Suppressor macrophage treated with lipopolysaccharide for 4 hours (primary cell): ENCODE measurements around the gene GALNT2.

ENCODE experiments used
- DNase-seq: peaks from one replicate; pipeline ENCODE4 v3.0.0-alpha.2; 2020

Gene GALNT2

DNA sequence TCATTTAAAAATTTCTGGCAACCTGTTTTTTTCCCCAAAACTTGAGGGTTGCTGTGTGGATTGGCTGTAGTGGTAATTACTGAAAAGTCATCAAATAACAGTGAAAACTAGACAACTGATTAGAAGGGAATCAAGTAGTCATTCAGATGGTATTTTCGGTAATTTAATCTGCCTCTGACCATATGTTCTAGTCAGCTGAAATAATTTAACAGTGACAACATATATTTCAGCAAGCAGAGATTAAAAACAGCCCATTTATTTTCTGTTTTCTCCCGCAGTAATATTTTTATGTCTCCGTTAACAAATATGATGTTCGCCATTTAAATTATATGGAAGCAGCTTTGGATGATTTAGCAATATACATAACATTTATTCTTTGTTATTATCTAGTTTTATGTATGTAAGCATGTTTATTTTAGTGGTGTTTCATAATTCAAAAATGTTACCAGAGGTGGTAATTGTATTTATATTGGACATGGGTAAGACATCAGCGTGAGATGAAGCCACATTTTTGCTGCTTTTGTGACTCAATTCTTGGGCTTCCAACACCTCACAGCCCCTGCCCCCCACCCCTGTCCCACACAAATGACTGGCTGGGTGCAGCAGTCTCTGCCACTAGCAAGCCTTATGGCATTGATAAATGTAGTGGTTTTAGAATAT lies 104.4 kb downstream of the GALNT2 start:
- DNase-seq = no peak

DNA sequence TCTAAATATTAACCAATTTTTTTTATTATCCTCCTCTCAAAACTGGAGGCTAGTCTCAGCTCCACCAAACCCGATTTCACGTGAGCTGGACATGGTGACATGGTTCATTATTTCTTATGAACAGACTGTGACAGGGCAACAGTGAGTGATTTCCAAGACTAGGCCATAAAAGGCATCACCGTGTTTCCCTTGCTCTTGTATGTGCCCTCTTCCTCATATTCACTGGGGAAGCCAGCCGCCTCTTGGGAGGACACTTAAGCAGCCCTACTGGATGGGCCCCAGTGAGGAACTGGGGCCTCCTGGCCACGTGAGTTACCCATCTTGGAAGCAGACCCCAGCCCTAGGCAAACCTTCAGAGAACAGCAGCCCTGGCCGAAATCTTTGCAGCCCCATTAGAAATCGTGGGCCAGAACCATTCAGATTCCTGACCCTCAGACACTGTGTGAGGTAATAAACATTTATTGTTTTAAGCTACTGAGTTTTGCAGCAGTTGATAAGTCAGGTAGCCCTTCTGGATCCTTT lies 105.0 kb downstream of the GALNT2 start:
- DNase-seq = no peak

- no peak for DNase-seq
These were observed 106.3 kb downstream of the GALNT2 start for GRCh38 chr1:230173187-230173975.

DNA sequence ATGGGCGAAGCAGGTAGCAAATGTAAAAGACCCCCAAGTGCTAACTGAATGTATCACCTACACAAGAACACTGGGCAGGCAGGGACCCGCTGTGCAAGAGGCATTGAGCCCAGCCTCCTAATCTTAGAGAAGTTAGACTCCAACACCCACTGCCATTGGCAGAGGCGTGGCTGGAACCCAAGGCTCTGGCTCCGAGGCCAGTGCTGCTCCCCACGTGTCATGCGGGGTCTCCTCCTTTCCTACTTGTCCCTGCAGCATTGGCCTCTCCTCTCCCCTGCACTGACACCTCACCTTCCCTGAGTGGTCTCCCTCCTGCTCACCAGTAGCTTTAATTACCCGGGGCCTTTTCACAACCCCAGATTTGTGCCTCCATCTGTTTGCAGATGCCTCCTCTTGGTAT lies 107.0 kb downstream of the GALNT2 start:
- no peak for DNase-seq

- DNase-seq = no peak
These were observed 107.6 kb downstream of the GALNT2 start for GRCh38 chr1:230174471-230175162.

- no peak for DNase-seq
These were observed 108.2 kb downstream of the GALNT2 start for GRCh38 chr1:230175163-230175747.

GRCh38 chr1:230175839-230176238 lies 108.8 kb downstream of the GALNT2 start:
- DNase-seq = no peak

GRCh38 chr1:230176326-230176725 lies 109.3 kb downstream of the GALNT2 start:
- no peak for DNase-seq

DNA sequence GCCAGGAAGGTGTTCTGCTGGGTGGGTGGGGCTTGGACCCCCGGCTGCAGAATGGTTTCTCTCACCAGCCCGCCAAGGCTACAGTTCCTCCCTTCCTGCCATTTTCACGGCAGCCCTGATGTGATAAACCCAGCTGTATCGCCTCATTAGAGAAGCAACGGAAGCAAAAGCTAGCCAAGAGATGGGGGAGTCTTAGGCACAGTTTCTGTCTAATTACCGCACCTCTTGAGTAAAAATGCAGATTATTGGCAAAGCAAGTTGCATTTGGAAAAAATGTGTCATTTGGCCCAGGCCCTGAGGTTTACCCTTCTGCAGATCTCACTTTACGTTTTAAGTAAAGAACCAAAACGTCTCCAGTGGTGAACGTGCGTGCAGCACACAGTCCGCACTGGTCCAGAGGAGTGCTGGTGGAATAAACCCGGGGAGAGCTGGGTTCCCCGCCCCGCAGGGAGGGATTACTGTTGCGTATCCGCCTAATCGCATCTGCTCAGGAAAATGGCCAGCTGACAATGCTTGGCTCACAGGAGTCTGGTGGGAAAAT lies 109.9 kb downstream of the GALNT2 start:
- no peak for DNase-seq

- DNase-seq = no peak
These were observed 112.2 kb downstream of the GALNT2 start for GRCh38 chr1:230179249-230179648.

DNA sequence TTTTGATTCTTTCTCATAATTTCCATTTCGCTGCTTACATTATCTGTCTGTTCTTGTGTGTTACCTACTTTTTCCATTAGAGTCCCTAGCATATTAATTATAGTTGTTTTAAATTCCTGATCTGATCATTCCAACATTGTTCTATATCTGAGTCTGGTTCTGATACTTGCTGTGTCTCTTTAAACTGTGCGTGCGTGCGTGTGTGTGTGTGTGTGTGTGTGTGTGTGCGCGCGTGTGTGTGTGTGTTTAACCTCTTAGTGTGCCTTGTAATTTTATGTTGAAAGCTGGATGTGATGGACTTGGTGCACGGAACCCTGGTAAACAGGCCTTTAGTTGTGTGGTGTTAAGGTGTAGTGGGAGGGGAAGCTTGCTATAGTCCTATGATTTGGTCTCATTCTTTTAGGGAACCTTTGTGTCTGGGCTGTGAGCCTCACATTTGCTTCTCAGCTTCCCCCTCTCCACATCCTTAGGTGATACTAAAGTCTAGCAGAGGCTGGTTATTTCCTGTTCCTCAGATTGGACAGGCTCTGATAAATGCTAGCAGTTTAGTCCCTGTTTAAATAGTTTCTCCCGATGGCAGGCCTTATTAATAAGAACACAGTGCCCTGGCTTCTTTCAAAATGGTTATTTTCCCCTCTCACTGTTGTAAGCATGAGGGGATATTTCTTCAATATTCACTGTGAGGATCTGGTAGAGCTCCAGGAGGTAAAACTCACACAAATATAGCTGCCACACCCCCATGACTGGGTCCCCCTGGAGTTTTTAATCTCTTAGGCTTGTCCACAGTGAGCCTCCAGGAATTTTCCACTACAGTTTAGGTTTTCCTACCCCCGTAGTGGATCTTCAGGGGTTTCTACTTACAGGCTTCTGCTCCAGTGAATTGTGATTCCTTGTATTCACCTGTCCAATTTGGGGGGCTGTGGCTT lies 118.3 kb downstream of the GALNT2 start:
- DNase-seq = no peak

DNA sequence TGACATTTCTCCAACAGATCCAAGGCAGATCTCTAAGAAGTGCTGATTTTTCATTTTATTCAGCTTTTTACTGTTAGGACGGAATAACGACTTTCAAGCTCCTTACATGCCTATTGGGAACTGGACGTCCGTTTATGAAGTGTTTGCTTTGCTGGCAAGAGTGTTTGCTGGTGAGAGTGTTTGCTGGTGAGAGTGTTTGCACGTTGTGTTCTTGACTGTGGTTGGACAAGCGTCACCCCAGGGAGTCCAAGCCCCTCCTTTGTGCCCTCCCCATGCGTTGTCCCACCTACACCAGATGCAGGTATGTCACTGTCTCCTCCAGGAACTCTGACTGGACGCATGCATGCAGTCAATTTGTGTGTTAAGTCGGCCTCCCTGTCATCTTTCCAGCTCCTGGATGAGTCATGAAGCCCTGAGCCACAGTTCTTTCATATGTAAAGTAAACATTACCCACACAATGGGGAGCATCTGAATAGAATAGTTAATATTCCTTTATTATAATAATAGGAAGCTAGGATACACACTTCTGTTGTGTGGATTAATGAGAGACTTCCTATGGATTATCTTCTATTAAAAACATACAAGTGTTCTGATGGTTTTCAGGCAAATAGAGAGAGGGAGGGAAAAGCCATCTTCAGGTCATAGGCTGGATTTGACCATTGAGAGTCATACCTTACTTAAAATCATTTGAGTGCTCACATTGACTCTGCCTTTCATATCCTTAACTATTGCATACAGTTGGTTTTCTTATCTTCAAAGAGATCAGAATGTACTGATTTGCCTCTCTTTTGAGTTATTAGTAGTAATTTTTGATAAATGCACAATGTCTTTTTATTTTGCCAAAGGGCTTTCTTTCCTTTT lies 119.2 kb downstream of the GALNT2 start:
- DNase-seq = no peak

- no peak for DNase-seq
These were observed 119.8 kb downstream of the GALNT2 start for GRCh38 chr1:230186874-230187273.

DNA sequence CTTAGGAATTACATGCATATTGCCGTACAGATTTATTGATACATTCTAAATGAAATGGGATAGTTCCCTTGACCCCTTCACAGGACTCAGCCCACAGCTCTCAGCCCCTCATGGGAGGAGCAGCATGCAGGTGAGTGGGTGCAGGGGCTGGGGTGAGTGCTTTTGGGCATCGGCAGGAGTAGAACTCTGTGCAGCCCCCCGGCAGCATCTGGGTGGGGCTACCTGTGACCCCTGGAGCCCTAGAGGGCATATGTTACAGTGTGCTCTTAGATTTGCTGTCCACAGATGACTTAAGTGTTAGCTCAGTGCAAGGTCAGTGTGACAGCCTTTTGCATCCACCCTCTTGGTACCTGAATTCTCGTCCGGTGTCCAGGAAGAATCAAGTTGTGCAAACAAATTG lies 120.3 kb downstream of the GALNT2 start:
- DNase-seq = no peak

- DNase-seq = no peak
These were observed 121.8 kb downstream of the GALNT2 start for GRCh38 chr1:230188826-230189225.

DNA sequence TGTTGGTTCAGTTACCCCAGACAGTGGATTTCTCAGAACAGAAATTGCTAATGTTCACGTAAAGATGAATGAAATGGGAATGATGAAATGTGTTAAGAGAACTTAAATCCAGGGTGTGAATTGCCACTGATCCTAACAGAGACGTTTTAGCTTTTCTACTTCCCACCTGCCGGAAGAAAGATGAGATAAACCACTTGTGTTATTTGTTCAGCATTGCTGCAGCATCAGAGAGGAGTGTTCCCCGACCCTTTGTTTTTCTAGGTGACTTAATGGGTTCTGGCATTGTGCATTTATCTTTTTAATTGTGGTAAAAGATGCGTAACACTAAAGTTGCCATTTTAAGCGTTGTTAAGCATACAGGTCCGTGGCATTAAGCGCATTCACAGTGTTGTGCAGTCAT lies 122.3 kb downstream of the GALNT2 start:
- DNase-seq = no peak

DNA sequence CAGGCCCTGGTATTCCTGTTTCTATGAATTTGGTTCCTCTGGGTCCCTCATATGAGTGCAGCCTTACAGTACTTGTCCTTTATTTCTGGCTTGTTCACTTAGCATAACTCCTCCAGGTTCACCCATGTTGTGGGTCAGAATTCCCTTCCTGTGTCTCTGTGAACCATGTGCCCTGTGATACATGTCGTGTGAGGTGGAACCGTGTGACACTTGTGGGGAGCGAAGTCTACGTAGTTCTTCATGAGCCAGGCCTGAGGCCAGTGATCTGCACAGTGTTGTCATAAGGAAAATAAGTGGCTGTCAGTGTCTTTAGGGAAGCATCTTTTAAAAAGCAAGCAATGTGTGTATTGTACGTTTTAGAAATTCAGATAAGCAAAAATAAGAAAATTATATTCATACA lies 122.8 kb downstream of the GALNT2 start:
- no peak for DNase-seq

DNA sequence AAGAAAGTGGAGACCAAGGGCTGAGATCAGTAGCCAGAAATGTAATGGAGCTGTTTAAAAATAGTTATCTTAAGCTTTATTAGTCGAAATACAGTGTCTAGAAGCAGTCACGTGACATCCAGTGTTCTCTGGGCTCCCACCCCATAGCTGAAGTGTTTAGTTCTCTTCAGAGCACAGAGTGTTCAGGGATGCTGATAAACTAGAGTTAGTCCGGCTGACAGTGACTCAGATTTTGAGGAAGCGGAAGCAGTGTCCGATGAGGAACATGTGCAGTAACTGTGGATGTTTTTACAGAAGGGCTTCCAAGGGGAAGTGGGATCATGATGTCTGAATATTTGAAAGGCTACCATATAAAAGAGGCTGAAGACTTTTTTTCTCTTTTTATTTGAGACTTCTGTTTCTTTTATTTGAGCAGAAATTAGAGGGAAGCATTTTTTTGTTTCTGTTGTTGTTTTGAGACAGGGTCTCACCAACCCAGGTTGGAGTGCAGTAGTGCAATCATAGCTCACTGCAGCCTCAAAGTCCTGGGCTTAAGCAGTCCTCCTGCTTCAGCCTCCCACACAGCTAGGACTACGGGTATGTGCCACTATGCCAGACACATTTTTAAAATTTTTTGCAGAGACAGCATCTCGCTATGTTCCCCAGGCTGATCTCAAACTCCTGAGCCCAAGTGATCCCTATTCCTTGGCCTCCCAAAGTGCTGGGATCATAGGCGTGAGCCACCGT lies 124.2 kb downstream of the GALNT2 start:
- peak; percentile 93 for DNase-seq

DNA sequence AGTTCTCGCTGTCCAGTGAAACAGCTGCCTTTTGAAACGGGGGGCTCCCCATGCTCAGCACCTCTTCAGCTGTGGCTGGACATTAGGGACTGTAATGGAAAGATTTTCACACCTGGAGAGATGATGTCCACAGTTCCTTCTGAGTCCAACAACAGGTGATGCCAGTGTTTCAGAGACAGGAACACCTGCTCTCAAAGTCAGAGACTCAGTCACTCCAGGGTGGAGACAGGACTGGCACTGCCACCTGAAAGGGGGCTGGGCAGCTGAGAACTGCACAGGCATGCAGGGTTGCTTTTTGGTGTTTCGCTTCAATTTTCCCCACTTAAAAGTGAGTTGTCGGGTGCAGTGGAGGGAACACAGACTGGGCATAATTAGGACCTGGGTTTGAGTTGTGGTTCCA lies 124.8 kb downstream of the GALNT2 start:
- DNase-seq = no peak

DNA sequence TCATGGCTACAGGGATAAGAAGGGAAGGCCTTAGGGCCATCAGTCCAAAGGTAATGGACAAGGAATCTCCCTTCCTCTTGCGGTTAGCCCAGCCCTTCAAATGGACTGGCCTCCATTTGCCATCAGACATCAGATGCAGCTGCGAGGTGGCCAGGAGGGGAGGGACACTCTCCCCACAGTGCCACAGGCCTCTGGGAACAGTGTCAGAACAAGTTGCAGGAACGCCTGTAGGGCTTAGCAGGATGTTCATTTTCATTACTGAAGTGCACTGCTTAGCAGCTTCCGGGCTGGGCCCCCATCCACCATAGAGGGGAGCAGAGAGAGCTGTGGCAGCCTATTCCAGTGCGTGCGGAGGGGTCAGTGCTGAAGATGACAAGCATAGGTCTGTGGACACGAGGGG lies 127.5 kb downstream of the GALNT2 start:
- DNase-seq = no peak
